IPS-18c (cell line): Measurements from ENCODE around the gene MBTPS1.
"Not testable (repeated sequence)": the region's sequence is repeated elsewhere in the genome, so short reads cannot be mapped to it uniquely, and the experiment has no call there.

Source experiments
- H3K4me3 ChIP-seq: 2 replicates; pipeline ENCODE4 v1.7.0; 2013; ENCODE audit warnings: low read depth, mild to moderate bottlenecking, low read length, moderate library complexity; ENCODE audit not compliant: insufficient read depth
- H3K9me3 ChIP-seq: one replicate; pipeline ENCODE4 v1.6.1; 2013; ENCODE audit warnings: mild to moderate bottlenecking, low read length, moderate library complexity; ENCODE audit not compliant: control insufficient read depth, insufficient read depth

Gene MBTPS1

GRCh38 chr16:84138824-84139627 lies 22.3 kb upstream of the MBTPS1 start:
- Histone ChIP-seq H3K4me3 (no peak overlapping the region), H3K9me3 (no peaks in the 10 kb centered on the region)

GRCh38 chr16:84138500-84138823 lies 21.7 kb upstream of the MBTPS1 start:
- no peaks in the 10 kb centered on the region for H3K9me3 ChIP-seq
- no peak overlapping the region for H3K4me3 ChIP-seq

GRCh38 chr16:84137769-84138357 lies 21.1 kb upstream of the MBTPS1 start:
- H3K4me3 ChIP-seq, result no peak overlapping the region
- no peaks in the 10 kb centered on the region for H3K9me3 ChIP-seq

GRCh38 chr16:84137287-84137686 lies 20.5 kb upstream of the MBTPS1 start:
- Histone ChIP-seq H3K9me3 (no peaks in the 10 kb centered on the region), H3K4me3 (no peak overlapping the region; the same call in 1 of the 2 replicates)

- Histone ChIP-seq H3K9me3 (no peaks in the 10 kb centered on the region), H3K4me3 (no peak overlapping the region)
Measured at GRCh38 chr16:84136331-84137125, 19.8 kb upstream of the MBTPS1 start.

- Histone ChIP-seq H3K9me3 (no peaks in the 10 kb centered on the region), H3K4me3 (no peak overlapping the region)
Measured at GRCh38 chr16:84132527-84133285, 16.0 kb upstream of the MBTPS1 start.

- Histone ChIP-seq H3K9me3 (no peaks in the 10 kb centered on the region), H3K4me3 (no peak overlapping the region)
Measured at GRCh38 chr16:84131117-84131516, 14.4 kb upstream of the MBTPS1 start.

- H3K4me3 ChIP-seq, result no peak overlapping the region
- H3K9me3 ChIP-seq, result no peaks in the 10 kb centered on the region
Measured at GRCh38 chr16:84124257-84125073, 7.7 kb upstream of the MBTPS1 start.

- H3K4me3 ChIP-seq, result no peak overlapping the region
- H3K9me3 ChIP-seq, result no peaks in the 10 kb centered on the region
Measured at GRCh38 chr16:84121007-84121406, 4.3 kb upstream of the MBTPS1 start.

- Histone ChIP-seq H3K4me3 (no peak overlapping the region), H3K9me3 (no peaks in the 10 kb centered on the region)
Measured at GRCh38 chr16:84120023-84120422, 3.3 kb upstream of the MBTPS1 start.

GRCh38 chr16:84119368-84119767 lies 2.6 kb upstream of the MBTPS1 start:
- no peaks in the 10 kb centered on the region for H3K9me3 ChIP-seq
- H3K4me3 ChIP-seq, result no peak overlapping the region

GRCh38 chr16:84118315-84118714 lies 1.6 kb upstream of the MBTPS1 start:
- not testable (repeated sequence) for H3K9me3 ChIP-seq, H3K4me3 ChIP-seq

- no peaks in the 10 kb centered on the region for H3K9me3 ChIP-seq
- peak overlapping the region; percentile 94 for H3K4me3 ChIP-seq
Measured at GRCh38 chr16:84117494-84117843, 727 bp upstream of the MBTPS1 start.

- no peaks in the 10 kb centered on the region for H3K9me3 ChIP-seq
- peak overlapping the region; percentile 94 for H3K4me3 ChIP-seq
Measured at GRCh38 chr16:84115919-84116719, 623 bp downstream of the MBTPS1 start.

GRCh38 chr16:84111949-84112348 lies 4.8 kb downstream of the MBTPS1 start:
- H3K4me3 ChIP-seq, H3K9me3 ChIP-seq: not testable (repeated sequence)

- Histone ChIP-seq H3K4me3 (no peak overlapping the region), H3K9me3 (no peaks in the 10 kb centered on the region)
Measured at GRCh38 chr16:84111525-84111924, 5.2 kb downstream of the MBTPS1 start.
